ENCODE measurements around the gene APOA1.
A peak's percentile ranks its signal among the peaks of the same experiment; 100 is the strongest.

Gene APOA1

DNA sequence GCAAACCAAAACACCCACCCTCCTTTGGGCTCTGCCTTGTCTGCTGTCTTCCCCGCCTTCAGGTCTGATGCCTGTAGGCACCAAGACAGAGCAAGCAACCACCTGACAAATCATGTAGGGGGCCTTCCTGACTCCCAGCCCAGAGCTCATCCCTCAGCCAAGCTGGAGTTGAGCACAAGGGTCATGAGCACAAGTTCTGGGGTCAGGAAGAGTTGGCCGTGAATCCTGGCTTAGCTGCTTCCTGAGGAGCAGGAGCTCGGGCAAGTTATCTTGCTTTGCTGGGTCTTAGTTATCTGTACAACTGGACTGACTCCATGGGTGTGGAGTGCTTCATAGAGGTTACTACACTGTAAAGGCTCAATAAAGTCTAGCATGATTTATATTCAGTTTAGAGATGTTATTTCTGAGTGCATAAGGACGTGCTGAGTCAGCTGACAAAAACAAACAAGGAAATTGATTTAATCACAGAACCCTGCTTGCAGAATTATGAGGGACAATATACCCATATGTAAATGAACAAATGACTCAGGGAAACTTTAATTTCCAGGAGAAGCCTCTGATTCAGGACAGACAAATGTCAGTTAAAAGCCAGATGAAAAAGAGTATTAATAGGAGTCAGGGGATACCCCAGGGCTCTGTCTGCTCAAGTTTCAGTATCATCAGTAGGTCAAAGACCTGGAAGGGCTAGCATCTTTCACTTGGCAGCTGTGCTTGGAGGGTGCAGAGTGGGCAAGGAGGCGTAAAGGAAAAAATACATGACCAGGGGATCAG, 15.0 kb upstream of the APOA1 start:
- peak overlapping the region; percentile 93 for H3K4me2 ChIP-seq (ENCODE audit: low read depth, low read length, poor library complexity, severe bottlenecking)
- peak overlapping the region; percentile 85 for H3K9ac ChIP-seq (ENCODE audit: low read depth, low read length, poor library complexity, severe bottlenecking)
- H3K4me3 ChIP-seq (ENCODE audit: low read length, poor library complexity, severe bottlenecking): peak overlapping the region; percentile 60
- H3K27me3 ChIP-seq (ENCODE audit: insufficient read depth, low read length, poor library complexity, severe bottlenecking): no peaks in the 10 kb centered on the region
- H3K4me1 ChIP-seq (ENCODE audit: insufficient read depth, low read length, poor library complexity, severe bottlenecking): peaks cover 77% of the 10 kb centered on the region
- H2AFZ ChIP-seq (ENCODE audit: low read length): no peak overlapping the region
- H4K20me1 ChIP-seq (ENCODE audit: insufficient read depth, low read length, poor library complexity, severe bottlenecking): no peaks in the 10 kb centered on the region
- H3K9me3 ChIP-seq (ENCODE audit: insufficient read depth, low read depth, low read length): no peaks in the 10 kb centered on the region
- no peaks in the 10 kb centered on the region for H3K9me2 ChIP-seq (replicated peaks; ENCODE audit: low read depth, low read length)
- peaks cover 14% of the 10 kb centered on the region; the same call in 1 of the 2 replicates for H3K36me3 ChIP-seq (ENCODE audit: insufficient read depth, low read length)
- H3K79me2 ChIP-seq (ENCODE audit: insufficient read depth, low read length): no peaks in the 10 kb centered on the region
- TF ChIP-seq EZH2phosphoT487 (IDR thresholded peaks at IDR 0.05; ENCODE audit: borderline replicate concordance): no peak
- TF ChIP-seq, protein P1, sequence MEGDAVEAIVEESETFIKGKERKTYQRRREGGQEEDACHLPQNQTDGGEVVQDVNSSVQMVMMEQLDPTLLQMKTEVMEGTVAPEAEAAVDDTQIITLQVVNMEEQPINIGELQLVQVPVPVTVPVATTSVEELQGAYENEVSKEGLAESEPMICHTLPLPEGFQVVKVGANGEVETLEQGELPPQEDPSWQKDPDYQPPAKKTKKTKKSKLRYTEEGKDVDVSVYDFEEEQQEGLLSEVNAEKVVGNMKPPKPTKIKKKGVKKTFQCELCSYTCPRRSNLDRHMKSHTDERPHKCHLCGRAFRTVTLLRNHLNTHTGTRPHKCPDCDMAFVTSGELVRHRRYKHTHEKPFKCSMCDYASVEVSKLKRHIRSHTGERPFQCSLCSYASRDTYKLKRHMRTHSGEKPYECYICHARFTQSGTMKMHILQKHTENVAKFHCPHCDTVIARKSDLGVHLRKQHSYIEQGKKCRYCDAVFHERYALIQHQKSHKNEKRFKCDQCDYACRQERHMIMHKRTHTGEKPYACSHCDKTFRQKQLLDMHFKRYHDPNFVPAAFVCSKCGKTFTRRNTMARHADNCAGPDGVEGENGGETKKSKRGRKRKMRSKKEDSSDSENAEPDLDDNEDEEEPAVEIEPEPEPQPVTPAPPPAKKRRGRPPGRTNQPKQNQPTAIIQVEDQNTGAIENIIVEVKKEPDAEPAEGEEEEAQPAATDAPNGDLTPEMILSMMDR (conservative IDR thresholded peaks at IDR 0.05; ENCODE audit: low read length): no peak
- peaks cover 24% of the 10 kb centered on the region for H3F3A ChIP-seq (ENCODE audit: low read depth)

DNA sequence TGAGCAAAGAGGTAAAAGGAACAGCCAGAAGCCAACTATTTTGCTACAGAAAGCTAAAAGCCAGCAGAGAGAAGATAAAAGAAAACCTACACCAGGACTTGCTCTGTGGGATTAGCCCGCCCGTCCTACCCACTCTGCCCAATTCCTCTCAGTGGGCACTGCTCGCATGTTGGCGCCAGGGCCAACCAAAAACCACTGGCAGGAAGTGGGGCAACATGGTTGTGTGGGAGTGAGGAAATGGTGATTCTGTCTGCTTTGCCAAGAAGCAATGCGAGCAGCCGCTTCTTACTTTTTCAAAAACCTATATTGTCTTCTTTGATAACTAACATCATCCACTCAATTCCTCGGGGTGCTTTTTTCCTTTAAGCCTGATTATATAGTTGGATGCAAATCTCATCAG, 14.2 kb upstream of the APOA1 start:
- Histone ChIP-seq H3K27me3 (ENCODE audit: insufficient read depth, low read length, poor library complexity, severe bottlenecking) (no peaks in the 10 kb centered on the region), H3K79me2 (ENCODE audit: insufficient read depth, low read length) (no peaks in the 10 kb centered on the region), H3F3A (ENCODE audit: low read depth) (peaks cover 24% of the 10 kb centered on the region), H2AFZ (ENCODE audit: low read length) (peak overlapping the region; percentile 16; the same call in 1 of the 2 replicates), H4K20me1 (ENCODE audit: insufficient read depth, low read length, poor library complexity, severe bottlenecking) (no peaks in the 10 kb centered on the region), H3K9me3 (ENCODE audit: insufficient read depth, low read depth, low read length) (no peaks in the 10 kb centered on the region), H3K9me2 (replicated peaks; ENCODE audit: low read depth, low read length) (no peaks in the 10 kb centered on the region), H3K9ac (ENCODE audit: low read depth, low read length, poor library complexity, severe bottlenecking) (peak overlapping the region; percentile 85), H3K4me1 (ENCODE audit: insufficient read depth, low read length, poor library complexity, severe bottlenecking) (peaks cover 75% of the 10 kb centered on the region), H3K4me2 (ENCODE audit: low read depth, low read length, poor library complexity, severe bottlenecking) (peak overlapping the region; percentile 93), H3K36me3 (ENCODE audit: insufficient read depth, low read length) (peaks cover 17% of the 10 kb centered on the region; the same call in 1 of the 2 replicates), H3K4me3 (ENCODE audit: low read length, poor library complexity, severe bottlenecking) (peak overlapping the region; percentile 60)
- TF ChIP-seq, protein P1 (conservative IDR thresholded peaks at IDR 0.05; ENCODE audit: low read length): no peak
- TF ChIP-seq EZH2phosphoT487 (IDR thresholded peaks at IDR 0.05; ENCODE audit: borderline replicate concordance): no peak

DNA sequence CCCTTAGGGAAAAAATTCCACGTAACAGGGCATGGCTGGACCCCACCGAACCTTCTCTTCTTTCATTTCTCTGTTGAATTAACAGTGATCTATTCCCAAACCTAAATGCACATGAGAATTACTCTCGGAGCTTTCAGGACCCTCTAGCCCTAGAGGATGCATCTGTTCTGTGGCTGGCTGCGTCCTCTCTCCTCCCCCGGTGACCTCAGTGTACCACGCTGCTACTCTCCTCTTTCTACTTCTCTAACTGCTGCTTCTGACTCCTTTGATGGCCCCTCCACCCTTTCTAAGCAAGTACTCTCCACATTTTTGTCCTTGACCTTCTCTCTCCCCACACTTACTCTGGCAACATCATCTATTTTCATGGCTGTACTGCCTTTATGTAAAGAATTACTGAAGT, 12.1 kb upstream of the APOA1 start:
- peaks cover 37% of the 10 kb centered on the region; the same call in 1 of the 2 replicates for H3K36me3 ChIP-seq (ENCODE audit: insufficient read depth, low read length)
- peak overlapping the region; percentile 85 for H3K9ac ChIP-seq (ENCODE audit: low read depth, low read length, poor library complexity, severe bottlenecking)
- no peaks in the 10 kb centered on the region for H3K79me2 ChIP-seq (ENCODE audit: insufficient read depth, low read length)
- H4K20me1 ChIP-seq (ENCODE audit: insufficient read depth, low read length, poor library complexity, severe bottlenecking): no peaks in the 10 kb centered on the region
- H3K27me3 ChIP-seq (ENCODE audit: insufficient read depth, low read length, poor library complexity, severe bottlenecking): no peaks in the 10 kb centered on the region
- TF ChIP-seq, protein P1 (conservative IDR thresholded peaks at IDR 0.05; ENCODE audit: low read length): no peak
- no peak for TF ChIP-seq EZH2phosphoT487 (IDR thresholded peaks at IDR 0.05; ENCODE audit: borderline replicate concordance)
- peak overlapping the region; percentile 19 for H3K4me3 ChIP-seq (ENCODE audit: low read length, poor library complexity, severe bottlenecking)
- H3K9me3 ChIP-seq (ENCODE audit: insufficient read depth, low read depth, low read length): no peaks in the 10 kb centered on the region
- H3K4me2 ChIP-seq (ENCODE audit: low read depth, low read length, poor library complexity, severe bottlenecking): peak overlapping the region; percentile 93
- peaks cover 22% of the 10 kb centered on the region for H3F3A ChIP-seq (ENCODE audit: low read depth)
- H2AFZ ChIP-seq (ENCODE audit: low read length): no peak overlapping the region
- H3K4me1 ChIP-seq (ENCODE audit: insufficient read depth, low read length, poor library complexity, severe bottlenecking): peaks cover 57% of the 10 kb centered on the region
- H3K9me2 ChIP-seq (replicated peaks; ENCODE audit: low read depth, low read length): no peaks in the 10 kb centered on the region

Measured in Loucy (cell line).